IgD-negative memory B cell (primary cell): ENCODE results near the gene FANCB. TPM values are rescaled to one million over a fixed set of nuclear protein-coding genes. Genes with fewer than 3 reads are reported as not detected.

ENCODE experiments used
- H3K27ac Mint-ChIP-seq, 3 donors: one replicate each; pipeline ENCODE4 v1.8.0; 2020 to 2022; ENCODE audit warnings: mild to moderate bottlenecking in 3 of 3, mixed read lengths in 3 of 3, moderate library complexity in 1 of 3
- H3K27me3 Mint-ChIP-seq: one replicate; pipeline ENCODE4 v1.8.0; 2021; ENCODE audit warnings: mixed read lengths
- H3K36me3 Mint-ChIP-seq: one replicate; pipeline ENCODE4 v1.8.0; 2020; ENCODE audit warnings: mild to moderate bottlenecking, mixed read lengths
- H3K4me1 Mint-ChIP-seq, 3 donors: one replicate each; pipeline ENCODE4 v1.8.0; 2020 to 2022; ENCODE audit warnings: mixed read lengths in 3 of 3, mild to moderate bottlenecking in 1 of 3
- H3K4me3 Mint-ChIP-seq, 4 donors: one replicate each; pipeline ENCODE4 v1.8.0; 2020 to 2022; ENCODE audit warnings: mild to moderate bottlenecking in 4 of 4, mixed read lengths in 4 of 4, moderate library complexity in 3 of 4
- H3K9me3 Mint-ChIP-seq, 3 donors: one replicate each; pipeline ENCODE4 v1.8.0; 2020 to 2021; ENCODE audit warnings: mixed read lengths in 3 of 3, mild to moderate bottlenecking in 1 of 3
- polyA plus RNA-seq: library from polyadenylated mRNA; unstranded; fragments of 300-500 nt; fragmentation: Illumina TruSeq; gene quantifications from one replicate; pipeline ENCODE4 v1.2.3, GENCODE V29; 2021

FANCB gene
- polyA plus RNA-seq, 1 donor from 2014 or later = 4.3 TPM

GRCh38 chrX:14875624-14876023, 2.8 kb upstream of the FANCB start:
- Mint-ChIP-seq H3K9me3 (peaks cover 0 to 2% (median 0%) of the 10 kb centered on the region in 3 donors), H3K4me3 (peak overlapping the region in 1 of 4 donors; percentile 6), H3K27me3 (no peaks in the 10 kb centered on the region), H3K4me1 (peaks cover 4 to 10% (median 10%) of the 10 kb centered on the region in 3 donors), H3K36me3 (peaks cover 6% of the 10 kb centered on the region), H3K27ac (no peak overlapping the region)

GRCh38 chrX:14873676-14874049, 794 bp upstream of the FANCB start:
- H3K36me3 Mint-ChIP-seq = peaks cover 6% of the 10 kb centered on the region
- H3K4me3 Mint-ChIP-seq = peak overlapping the region; percentile 89 to 98 (median 94)
- H3K4me1 Mint-ChIP-seq = peaks cover 4 to 10% (median 10%) of the 10 kb centered on the region in 3 donors
- H3K27ac Mint-ChIP-seq = peak overlapping the region; percentile 88 to 95 (median 92)
- peaks cover 0 to 2% (median 0%) of the 10 kb centered on the region in 3 donors for H3K9me3 Mint-ChIP-seq
- H3K27me3 Mint-ChIP-seq = no peaks in the 10 kb centered on the region

GRCh38 chrX:14872355-14872754, 514 bp downstream of the FANCB start:
- Mint-ChIP-seq H3K4me3 (peak overlapping the region; percentile 89 to 98 (median 94)), H3K27ac (no peak overlapping the region), H3K9me3 (peaks cover 0 to 10% (median 5%) of the 10 kb centered on the region in 3 donors), H3K36me3 (peaks cover 6% of the 10 kb centered on the region), H3K27me3 (no peaks in the 10 kb centered on the region), H3K4me1 (peaks cover 1 to 7% (median 7%) of the 10 kb centered on the region in 3 donors)

- peak overlapping the region in 1 of 4 donors; percentile 79 for H3K4me3 Mint-ChIP-seq
- H3K27ac Mint-ChIP-seq = no peak overlapping the region
- peaks cover 2% of the 10 kb centered on the region for H3K36me3 Mint-ChIP-seq
- no peaks in the 10 kb centered on the region for H3K27me3 Mint-ChIP-seq
- peaks cover 2 to 15% (median 11%) of the 10 kb centered on the region in 3 donors for H3K9me3 Mint-ChIP-seq
- H3K4me1 Mint-ChIP-seq = peaks cover 1 to 7% (median 5%) of the 10 kb centered on the region in 3 donors
Measured at GRCh38 chrX:14871767-14872166, 1.1 kb downstream of the FANCB start.

- no peak overlapping the region for H3K27ac Mint-ChIP-seq
- H3K27me3 Mint-ChIP-seq = no peaks in the 10 kb centered on the region
- peaks cover 2 to 18% (median 10%) of the 10 kb centered on the region in 3 donors for H3K9me3 Mint-ChIP-seq
- H3K4me1 Mint-ChIP-seq = no peaks in the 10 kb centered on the region
- H3K4me3 Mint-ChIP-seq = no peak overlapping the region
- no peaks in the 10 kb centered on the region for H3K36me3 Mint-ChIP-seq
Measured at GRCh38 chrX:14865201-14865600, 7.7 kb downstream of the FANCB start.

- Mint-ChIP-seq H3K27me3 (no peaks in the 10 kb centered on the region), H3K27ac (no peak overlapping the region), H3K9me3 (peaks cover 2 to 18% (median 10%) of the 10 kb centered on the region in 3 donors), H3K4me1 (no peaks in the 10 kb centered on the region), H3K4me3 (no peak overlapping the region), H3K36me3 (no peaks in the 10 kb centered on the region)
Measured at GRCh38 chrX:14864631-14865030, 8.2 kb downstream of the FANCB start.

- peak overlapping the region in 1 of 3 donors; percentile 41 for H3K27ac Mint-ChIP-seq
- H3K36me3 Mint-ChIP-seq = peaks cover 2% of the 10 kb centered on the region
- H3K4me3 Mint-ChIP-seq = no peak overlapping the region
- H3K4me1 Mint-ChIP-seq = peaks cover 6 to 7% (median 6%) of the 10 kb centered on the region in 3 donors
- H3K9me3 Mint-ChIP-seq = peaks cover 0 to 3% (median 3%) of the 10 kb centered on the region in 3 donors
- H3K27me3 Mint-ChIP-seq = no peaks in the 10 kb centered on the region
Measured at GRCh38 chrX:14851526-14851925, 21.3 kb downstream of the FANCB start.

GRCh38 chrX:14843666-14844065, 29.2 kb downstream of the FANCB start:
- H3K36me3 Mint-ChIP-seq = peaks cover 7% of the 10 kb centered on the region
- no peaks in the 10 kb centered on the region for H3K4me1 Mint-ChIP-seq
- peaks cover 2% of the 10 kb centered on the region for H3K27me3 Mint-ChIP-seq
- H3K27ac Mint-ChIP-seq = no peak overlapping the region
- H3K9me3 Mint-ChIP-seq = no peaks in the 10 kb centered on the region
- no peak overlapping the region for H3K4me3 Mint-ChIP-seq

- Mint-ChIP-seq H3K4me1 (no peaks in the 10 kb centered on the region), H3K27me3 (peaks cover 2% of the 10 kb centered on the region), H3K36me3 (peaks cover 10% of the 10 kb centered on the region), H3K9me3 (peaks cover 0 to 3% (median 0%) of the 10 kb centered on the region in 3 donors), H3K4me3 (no peak overlapping the region), H3K27ac (no peak overlapping the region)
Measured at GRCh38 chrX:14837155-14837554, 35.7 kb downstream of the FANCB start.

GRCh38 chrX:14832586-14832985, 40.3 kb downstream of the FANCB start:
- no peak overlapping the region for H3K4me3 Mint-ChIP-seq
- H3K9me3 Mint-ChIP-seq = peaks cover 3 to 12% (median 4%) of the 10 kb centered on the region in 3 donors
- H3K27me3 Mint-ChIP-seq = no peaks in the 10 kb centered on the region
- peaks cover 6% of the 10 kb centered on the region for H3K36me3 Mint-ChIP-seq
- no peak overlapping the region for H3K27ac Mint-ChIP-seq
- no peaks in the 10 kb centered on the region for H3K4me1 Mint-ChIP-seq

- H3K4me1 Mint-ChIP-seq = no peaks in the 10 kb centered on the region
- peaks cover 6% of the 10 kb centered on the region for H3K36me3 Mint-ChIP-seq
- H3K9me3 Mint-ChIP-seq = peaks cover 3 to 12% (median 4%) of the 10 kb centered on the region in 3 donors
- no peak overlapping the region for H3K27ac Mint-ChIP-seq
- H3K27me3 Mint-ChIP-seq = no peaks in the 10 kb centered on the region
- no peak overlapping the region for H3K4me3 Mint-ChIP-seq
Measured at GRCh38 chrX:14832151-14832550, 40.7 kb downstream of the FANCB start.

- H3K4me1 Mint-ChIP-seq = no peaks in the 10 kb centered on the region
- H3K36me3 Mint-ChIP-seq = peaks cover 2% of the 10 kb centered on the region
- H3K9me3 Mint-ChIP-seq = peaks cover 3 to 9% (median 4%) of the 10 kb centered on the region in 3 donors
- H3K27ac Mint-ChIP-seq = no peak overlapping the region
- H3K4me3 Mint-ChIP-seq = no peak overlapping the region
- H3K27me3 Mint-ChIP-seq = no peaks in the 10 kb centered on the region
Measured at GRCh38 chrX:14829643-14830042, 43.2 kb downstream of the FANCB start.

- H3K27ac Mint-ChIP-seq = no peak overlapping the region
- H3K9me3 Mint-ChIP-seq = peaks cover 2 to 9% (median 3%) of the 10 kb centered on the region in 3 donors
Measured at GRCh38 chrX:14826319-14826718, 46.5 kb downstream of the FANCB start.

GRCh38 chrX:14825851-14826250, 47.0 kb downstream of the FANCB start:
- Mint-ChIP-seq H3K36me3 (no peaks in the 10 kb centered on the region), H3K27me3 (no peaks in the 10 kb centered on the region), H3K4me1 (no peaks in the 10 kb centered on the region), H3K9me3 (peaks cover 2 to 9% (median 3%) of the 10 kb centered on the region in 3 donors), H3K27ac (no peak overlapping the region), H3K4me3 (no peak overlapping the region)

More at GRCh38 chrX:14826319-14826718, 46.5 kb downstream of the FANCB start:
- no peaks in the 10 kb centered on the region for H3K4me1 Mint-ChIP-seq
- no peaks in the 10 kb centered on the region for H3K36me3 Mint-ChIP-seq
- no peaks in the 10 kb centered on the region for H3K27me3 Mint-ChIP-seq
- H3K4me3 Mint-ChIP-seq = peak overlapping the region in 1 of 4 donors; percentile 4

GRCh38 chrX:14819769-14820168, 53.1 kb downstream of the FANCB start:
- Mint-ChIP-seq H3K9me3 (peaks cover 1 to 8% (median 6%) of the 10 kb centered on the region in 3 donors), H3K27me3 (no peaks in the 10 kb centered on the region), H3K36me3 (peaks cover 2% of the 10 kb centered on the region), H3K4me1 (no peaks in the 10 kb centered on the region), H3K4me3 (no peak overlapping the region), H3K27ac (no peak overlapping the region)

GRCh38 chrX:14817571-14817970, 55.3 kb downstream of the FANCB start:
- no peaks in the 10 kb centered on the region for H3K27me3 Mint-ChIP-seq
- H3K4me1 Mint-ChIP-seq = no peaks in the 10 kb centered on the region
- peaks cover 2% of the 10 kb centered on the region for H3K36me3 Mint-ChIP-seq
- peaks cover 3 to 8% (median 6%) of the 10 kb centered on the region in 3 donors for H3K9me3 Mint-ChIP-seq
- H3K27ac Mint-ChIP-seq = no peak overlapping the region
- H3K4me3 Mint-ChIP-seq = no peak overlapping the region
